ENCODE results near the gene ITGB5.
"Not testable (repeated sequence)": the region's sequence is repeated elsewhere in the genome, so short reads cannot be mapped to it uniquely, and the experiment has no call there.

ITGB5 gene

DNA sequence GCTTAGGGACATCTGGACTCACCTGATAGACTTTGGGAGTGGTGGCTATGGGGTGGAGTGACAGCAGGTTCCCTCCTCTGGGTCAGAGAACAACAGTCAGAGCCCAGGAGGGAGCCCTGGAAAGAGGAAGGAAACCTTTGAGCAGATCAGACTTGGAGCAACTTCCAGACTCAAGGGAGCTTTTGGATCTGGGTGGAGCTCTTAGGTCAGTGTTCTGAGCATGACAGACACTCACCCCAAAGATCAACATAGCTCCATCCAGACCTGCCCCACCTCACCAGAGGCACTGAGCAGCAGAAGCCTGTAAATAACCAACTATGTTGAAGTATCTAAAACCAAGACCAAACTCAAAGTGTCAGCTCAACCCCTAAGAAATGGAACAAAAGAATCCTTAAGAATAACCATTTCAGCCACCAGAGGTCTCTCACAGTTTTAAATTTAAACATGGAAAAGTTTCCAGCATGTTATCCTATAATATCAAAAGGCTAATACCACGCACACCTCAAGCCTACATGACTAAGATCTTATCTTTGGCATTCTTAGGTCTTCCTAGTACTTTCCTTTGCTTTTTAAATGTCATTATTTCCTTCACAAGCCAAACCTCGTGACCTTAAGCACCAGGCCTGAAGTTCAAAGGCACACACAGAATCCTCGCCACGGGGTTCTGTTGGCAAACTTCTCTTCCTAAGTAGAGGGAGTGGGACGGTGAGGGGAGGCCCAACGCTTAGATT, 100.5 kb downstream of the ITGB5 start:
- DNase-seq = no peak

GRCh38 chr3:124785973-124786372, 101.2 kb downstream of the ITGB5 start:
- no peak for DNase-seq

- DNase-seq = peak; percentile 97
These were observed 102.3 kb downstream of the ITGB5 start for GRCh38 chr3:124784686-124785382.

DNA sequence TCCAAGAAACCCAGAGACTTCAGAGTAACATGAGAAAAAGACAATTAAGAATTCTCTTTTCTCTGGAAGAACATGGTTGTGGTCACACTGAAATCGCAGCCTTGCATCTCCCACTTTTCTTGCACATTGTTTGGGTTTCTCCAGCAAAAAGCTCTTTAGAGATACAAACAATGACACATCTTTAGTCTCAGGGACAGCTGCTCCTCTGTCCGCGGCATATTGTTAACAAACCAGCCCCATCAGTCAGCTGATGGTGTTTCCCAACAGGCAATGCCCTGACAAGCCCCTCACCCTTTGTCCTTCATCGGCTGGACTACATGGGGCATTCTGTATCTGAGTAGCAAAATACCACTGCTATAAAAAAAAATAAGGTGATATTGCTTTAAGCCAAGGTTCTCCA, 103.5 kb downstream of the ITGB5 start:
- no peak for DNase-seq

DNA sequence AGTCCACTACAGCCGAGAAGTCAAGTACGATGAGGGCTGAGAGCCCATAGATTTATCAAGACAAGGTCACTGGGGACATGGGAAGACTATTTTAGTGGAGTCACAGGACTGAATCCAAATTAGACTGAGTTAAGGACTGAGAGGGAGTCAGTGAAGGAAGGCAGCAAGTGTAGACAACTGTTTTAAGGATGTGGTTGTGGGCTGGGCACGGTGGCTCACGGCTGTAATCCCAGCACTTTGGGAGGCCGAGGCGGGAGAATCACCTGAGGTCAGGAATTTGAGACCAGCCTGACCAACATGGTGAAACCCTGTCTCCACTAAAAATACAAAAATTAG, 104.8 kb downstream of the ITGB5 start:
- not testable (repeated sequence) for DNase-seq

GRCh38 chr3:124781476-124782376, 105.4 kb downstream of the ITGB5 start:
- no peak for DNase-seq

DNA sequence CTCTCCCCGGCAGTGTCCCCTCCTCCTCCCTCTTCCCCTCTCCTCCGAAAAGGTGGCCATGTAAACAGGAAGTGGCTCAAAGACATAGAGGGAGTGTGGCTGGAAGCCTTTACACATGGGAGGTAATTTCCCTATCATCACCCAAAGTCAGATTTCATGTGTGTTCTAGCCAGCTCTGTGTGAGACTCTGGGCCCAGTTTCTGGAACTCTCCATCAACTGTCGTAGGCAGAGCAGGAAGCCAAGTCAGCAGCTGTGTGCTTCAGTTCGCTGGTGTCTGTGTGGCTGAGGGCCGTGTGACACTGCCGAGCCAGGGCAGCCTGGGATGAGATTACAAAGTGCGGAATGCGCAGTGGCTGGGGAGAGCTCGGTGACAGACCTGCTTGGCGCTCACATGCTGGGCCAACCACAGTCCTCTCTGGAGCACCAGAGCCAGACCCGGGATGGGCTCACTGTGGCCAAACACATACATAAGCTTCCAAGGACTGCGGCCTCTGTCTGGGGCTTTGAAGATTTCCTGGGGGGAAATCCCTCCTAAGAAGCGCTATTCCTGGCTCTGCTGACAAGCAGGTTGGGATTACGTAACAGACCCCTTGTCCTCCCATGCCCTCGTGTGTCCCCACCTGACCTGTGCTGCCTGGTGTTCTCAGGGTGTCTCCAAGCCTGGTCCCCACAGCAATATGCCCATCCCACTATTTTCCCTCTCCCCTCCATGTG, 106.2 kb downstream of the ITGB5 start:
- DNase-seq = no peak

GRCh38 chr3:124780356-124780755, 106.8 kb downstream of the ITGB5 start:
- no peak for DNase-seq

DNA sequence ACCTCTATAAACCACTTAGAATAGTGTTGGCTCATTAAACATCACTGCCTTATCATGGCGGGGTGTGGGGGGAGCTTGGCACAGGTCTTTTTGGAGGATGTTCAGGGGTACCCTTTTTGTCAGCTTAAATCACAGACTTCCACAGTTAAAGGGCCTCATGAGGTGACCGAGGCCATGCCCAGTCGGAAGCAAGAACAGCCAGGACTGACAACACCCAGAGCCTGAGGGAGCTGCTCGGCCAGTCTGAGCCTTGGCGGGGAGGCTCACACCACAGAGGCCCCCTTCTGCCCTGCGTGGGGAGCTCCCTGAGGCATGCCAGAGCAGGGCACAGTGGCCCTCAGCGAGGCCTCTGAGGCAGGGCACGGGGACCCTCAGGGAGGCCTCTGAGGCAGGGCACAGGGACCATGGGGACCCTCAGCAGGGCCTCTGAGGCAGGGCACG, 107.4 kb downstream of the ITGB5 start:
- no peak for DNase-seq

DNA sequence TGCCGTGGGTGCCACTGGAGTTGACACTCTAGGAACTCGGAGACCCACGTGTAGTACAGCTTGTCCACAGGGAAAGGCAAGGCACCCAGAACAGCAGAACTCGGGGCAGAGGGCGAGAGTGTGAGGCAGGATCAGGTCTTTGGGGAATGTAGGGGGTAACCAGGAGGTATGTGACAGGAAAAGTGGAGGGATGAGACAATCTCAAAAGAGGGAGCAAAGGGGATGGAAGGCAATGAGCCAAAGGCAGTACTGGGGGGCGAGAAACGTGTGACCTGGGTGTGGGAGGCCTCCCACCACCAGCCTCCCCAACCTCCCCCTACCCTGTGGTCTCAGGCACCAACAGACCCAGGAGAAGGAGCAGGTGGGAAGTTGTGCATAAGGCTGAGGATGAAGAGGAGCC, 108.0 kb downstream of the ITGB5 start:
- DNase-seq = no peak

DNA sequence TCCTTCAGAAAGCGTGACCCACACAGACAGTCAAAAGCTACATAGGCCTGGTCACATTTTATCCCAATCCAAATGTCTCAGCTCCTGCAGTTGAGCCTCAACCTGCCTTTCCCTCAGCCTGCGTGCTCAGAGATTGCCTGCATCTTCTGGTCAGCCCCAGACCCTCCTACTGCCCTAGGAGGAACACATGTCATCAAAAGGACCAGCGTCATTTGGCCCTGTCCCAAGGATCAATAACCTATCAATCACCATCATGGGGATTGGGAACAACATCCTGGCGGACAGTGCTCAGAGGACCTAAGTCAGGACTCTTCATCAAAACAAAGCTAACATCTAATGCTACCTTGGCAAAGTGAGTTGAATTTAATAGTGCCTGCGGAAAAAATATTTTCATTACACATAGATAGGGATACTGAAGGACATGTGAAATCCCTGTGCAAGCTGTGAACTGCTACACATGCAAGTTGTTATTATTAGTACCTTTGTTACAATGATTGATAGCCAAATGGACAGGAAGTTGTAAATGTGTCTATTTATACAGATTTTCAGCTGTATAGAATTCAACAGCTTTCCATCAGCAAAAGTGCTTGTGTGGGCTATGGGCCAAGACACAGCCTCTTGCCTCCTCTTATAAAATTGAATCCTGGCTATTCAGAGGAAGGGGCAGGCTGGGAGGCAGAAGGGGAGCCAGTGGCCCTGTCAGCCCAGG, 109.2 kb downstream of the ITGB5 start:
- no peak for DNase-seq

DNA sequence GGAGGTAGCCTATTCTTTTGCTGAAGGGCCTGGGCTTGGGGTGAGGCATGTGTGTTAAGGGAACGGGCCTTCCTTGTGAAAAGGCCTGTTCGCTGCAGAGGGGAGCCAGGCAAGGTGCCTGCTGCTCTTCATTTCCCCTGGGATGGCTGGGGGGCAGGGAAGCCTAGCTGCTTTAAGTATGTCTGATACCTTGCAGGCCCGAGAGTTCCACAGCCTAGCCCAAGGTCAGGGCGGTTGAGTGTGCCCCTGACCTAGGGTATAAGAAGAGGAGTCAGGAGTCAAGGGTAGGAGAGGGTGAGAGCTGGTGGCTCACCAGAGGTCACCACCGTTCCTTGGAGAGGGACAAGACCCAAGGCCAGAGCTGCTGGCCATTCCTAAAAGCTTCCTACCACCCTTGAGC, 110.3 kb downstream of the ITGB5 start:
- DNase-seq = no peak

DNA sequence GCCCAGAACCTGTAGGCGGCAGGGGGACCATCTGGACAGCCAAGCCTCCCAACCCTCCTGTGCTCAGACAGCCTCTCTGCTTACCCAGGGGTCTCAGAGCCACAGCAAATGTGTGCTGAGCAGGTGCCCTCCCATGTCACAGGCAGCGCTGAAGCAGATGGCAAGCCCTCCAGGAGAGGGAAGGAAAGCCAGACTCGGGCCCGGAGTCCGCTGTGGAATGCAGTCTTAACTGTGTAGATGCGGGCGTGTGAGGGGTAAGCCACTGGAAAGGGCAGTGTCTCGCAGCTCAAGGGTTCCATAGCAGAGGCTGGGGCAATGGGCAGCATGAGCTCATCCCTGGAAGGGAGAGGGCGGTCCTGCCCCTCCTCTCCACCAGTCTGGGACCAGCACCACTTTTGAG, 111.3 kb downstream of the ITGB5 start:
- no peak for DNase-seq

DNA sequence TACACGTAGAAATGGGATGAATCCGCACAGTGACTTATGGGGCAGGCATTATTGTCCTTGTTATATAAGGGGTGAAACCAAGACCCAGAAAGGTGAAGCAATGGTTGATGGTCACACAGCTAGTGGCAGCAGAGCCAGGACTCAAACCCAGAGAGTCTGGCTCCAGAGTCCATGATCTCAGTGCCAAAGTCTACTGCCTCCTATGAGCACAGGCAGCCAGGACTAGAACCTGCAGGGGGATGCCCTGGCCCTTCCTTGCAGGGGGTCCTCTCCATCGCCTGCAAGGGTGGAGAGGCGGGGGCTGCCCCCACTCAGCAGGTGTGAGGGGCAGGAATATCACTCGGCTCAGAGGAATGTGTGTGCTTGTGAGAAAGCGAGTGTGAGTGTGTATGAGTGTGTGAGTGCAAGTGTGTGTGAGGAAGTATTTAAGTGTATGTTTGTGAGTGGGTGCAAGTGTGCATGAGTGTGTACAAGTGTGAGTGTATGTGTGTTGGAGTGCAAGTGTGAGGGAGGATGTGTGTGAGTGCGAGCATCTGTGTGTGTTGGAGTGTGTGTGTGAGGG, 112.2 kb downstream of the ITGB5 start:
- no peak for DNase-seq

- no peak for DNase-seq
These were observed 112.8 kb downstream of the ITGB5 start for GRCh38 chr3:124774327-124774718.

DNA sequence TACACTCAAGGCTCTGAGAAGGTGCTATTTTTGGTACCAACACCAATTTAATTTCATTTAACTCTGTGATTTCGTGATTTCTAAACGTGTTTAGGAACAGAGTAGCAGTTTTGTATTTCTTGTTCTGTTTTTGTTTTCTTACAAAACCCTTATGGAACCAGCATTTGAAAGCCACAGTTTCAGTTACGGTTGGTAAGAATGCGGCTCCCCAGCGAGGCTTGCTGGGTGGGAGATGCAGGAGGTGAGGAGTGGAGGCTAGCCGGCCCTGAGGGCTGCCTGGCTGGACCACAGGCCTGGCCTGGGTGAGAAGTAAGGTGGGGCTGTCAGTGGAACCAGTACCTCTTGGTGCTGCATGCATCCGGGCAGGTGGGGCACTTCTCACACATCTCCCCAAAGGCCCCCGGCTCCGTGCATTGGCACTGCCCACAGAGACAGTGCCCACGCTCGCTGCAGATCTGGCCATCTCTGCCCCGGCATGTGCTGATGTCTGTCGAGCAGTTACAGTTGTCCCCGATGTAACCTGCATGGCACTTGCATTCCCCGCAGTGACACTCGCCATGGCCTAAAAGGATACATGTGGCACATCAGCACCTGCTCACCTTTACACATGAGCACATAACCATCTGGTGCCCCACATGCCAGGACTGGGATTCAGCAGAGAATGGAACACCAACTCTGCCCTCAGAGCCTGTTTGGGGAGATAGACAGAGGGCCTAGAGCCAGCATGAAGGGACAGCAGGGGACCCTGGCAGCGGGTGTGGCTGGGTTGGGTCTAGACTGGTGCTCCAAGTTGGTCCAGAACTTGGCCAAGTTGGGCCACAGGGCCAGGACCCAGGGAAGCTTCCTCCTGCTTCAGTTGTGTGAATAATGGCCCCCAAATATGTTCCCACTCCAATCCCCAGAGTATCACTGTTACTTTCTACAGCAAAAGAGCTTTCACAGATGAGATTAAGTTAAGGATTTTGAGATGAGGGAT, 113.5 kb downstream of the ITGB5 start:
- no peak for DNase-seq

DNA sequence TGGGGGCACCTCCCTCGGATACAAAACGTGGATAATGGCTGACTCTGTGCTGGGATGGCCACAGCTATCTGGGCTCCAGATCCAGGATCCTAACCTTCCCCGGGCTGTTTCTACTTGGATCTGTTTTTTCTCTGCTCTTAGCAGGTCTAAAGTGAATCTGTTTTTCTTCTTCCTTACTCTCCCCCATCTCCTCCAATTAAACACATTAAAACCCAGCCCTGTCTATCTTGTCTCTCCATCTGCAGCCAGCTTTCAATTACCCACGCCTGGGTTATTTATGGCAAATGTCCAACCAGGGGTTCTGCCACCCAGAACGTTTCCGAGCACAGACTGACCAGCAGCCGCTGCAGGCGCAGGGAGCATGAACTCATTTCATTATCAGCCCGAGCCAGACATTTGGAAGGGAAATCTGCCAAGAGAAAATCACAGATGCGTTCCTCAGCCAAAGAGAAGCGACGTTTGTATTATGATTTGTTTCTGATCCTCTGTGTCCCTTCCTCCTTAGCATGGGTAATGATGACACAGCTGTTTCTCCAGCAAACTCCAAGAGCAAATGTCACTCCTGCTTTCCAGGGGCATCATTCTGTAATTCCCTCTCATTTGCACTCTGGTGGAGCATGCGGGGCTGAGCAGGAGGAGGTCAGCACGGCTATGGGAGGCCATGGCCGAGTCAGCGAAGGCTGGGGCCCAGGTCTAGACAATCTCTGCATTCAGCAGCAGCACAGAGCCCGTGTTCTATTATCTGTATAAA, 114.9 kb downstream of the ITGB5 start:
- DNase-seq = peak; percentile 65

DNA sequence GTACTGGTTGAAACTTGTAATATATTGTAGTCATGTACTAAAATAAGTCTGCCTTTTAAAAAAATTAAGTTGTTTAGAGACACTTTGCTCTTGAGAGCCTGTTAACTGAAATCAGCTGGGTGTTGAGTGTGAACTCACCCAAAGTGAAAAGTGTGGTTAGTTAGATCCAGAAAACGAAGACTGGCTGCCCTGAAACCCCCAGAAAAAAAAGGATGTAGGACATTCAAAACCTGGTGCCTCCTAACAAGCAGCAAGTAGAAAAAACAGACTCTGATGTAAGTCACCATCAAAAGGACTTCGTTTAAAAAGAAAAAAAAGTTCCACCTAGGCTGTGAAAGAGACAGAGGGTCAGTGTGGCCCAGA, 116.1 kb downstream of the ITGB5 start:
- DNase-seq = peak; percentile 40

- DNase-seq = peak; percentile 93
These were observed 116.7 kb downstream of the ITGB5 start for GRCh38 chr3:124770336-124771082.
